ENCODE data around the gene PVRIG.
"Not testable (repeated sequence)": the region's sequence is repeated elsewhere in the genome, so short reads cannot be mapped to it uniquely, and the experiment has no call there.

Gene PVRIG

GRCh38 chr7:100243385-100243784 lies 23.6 kb downstream of the PVRIG start:
- peak in 1 of 2 experiments; percentile 26 for DNase-seq

GRCh38 chr7:100244988-100245605 lies 25.3 kb downstream of the PVRIG start:
- not testable (repeated sequence) for DNase-seq

- DNase-seq, result not testable (repeated sequence)
These were observed 26.5 kb downstream of the PVRIG start for GRCh38 chr7:100246121-100246864.

GRCh38 chr7:100246865-100247137 lies 27.1 kb downstream of the PVRIG start:
- DNase-seq, result not testable (repeated sequence)

GRCh38 chr7:100247152-100247757 lies 27.5 kb downstream of the PVRIG start:
- peak; percentile 70 to 82 for DNase-seq

- DNase-seq, result no peak
These were observed 28.7 kb downstream of the PVRIG start for GRCh38 chr7:100248483-100248882.

GRCh38 chr7:100257017-100257416 lies 37.3 kb downstream of the PVRIG start:
- DNase-seq, result no peak

- not testable (repeated sequence) for DNase-seq
These were observed 40.2 kb downstream of the PVRIG start for GRCh38 chr7:100259984-100260383.

GRCh38 chr7:100262896-100263295 lies 43.1 kb downstream of the PVRIG start:
- not testable (repeated sequence) for DNase-seq

GRCh38 chr7:100264223-100264622 lies 44.5 kb downstream of the PVRIG start:
- not testable (repeated sequence) for DNase-seq

- not testable (repeated sequence) for DNase-seq
These were observed 45.0 kb downstream of the PVRIG start for GRCh38 chr7:100264669-100265165.

- DNase-seq, result not testable (repeated sequence)
These were observed 46.1 kb downstream of the PVRIG start for GRCh38 chr7:100265851-100266250.

- no peak for DNase-seq
These were observed 47.0 kb downstream of the PVRIG start for GRCh38 chr7:100266576-100267354.

GRCh38 chr7:100267648-100268047 lies 47.9 kb downstream of the PVRIG start:
- DNase-seq, result no peak

GRCh38 chr7:100268882-100269281 lies 49.1 kb downstream of the PVRIG start:
- not testable (repeated sequence) for DNase-seq

GRCh38 chr7:100269306-100270045 lies 49.7 kb downstream of the PVRIG start:
- not testable (repeated sequence) for DNase-seq

- not testable (repeated sequence) for DNase-seq
These were observed 50.5 kb downstream of the PVRIG start for GRCh38 chr7:100270046-100270918.
